Measurements from ENCODE around the gene TMEM79.
"Not testable (repeated sequence)": the region's sequence is repeated elsewhere in the genome, so short reads cannot be mapped to it uniquely, and the experiment has no call there.

Gene TMEM79

DNA sequence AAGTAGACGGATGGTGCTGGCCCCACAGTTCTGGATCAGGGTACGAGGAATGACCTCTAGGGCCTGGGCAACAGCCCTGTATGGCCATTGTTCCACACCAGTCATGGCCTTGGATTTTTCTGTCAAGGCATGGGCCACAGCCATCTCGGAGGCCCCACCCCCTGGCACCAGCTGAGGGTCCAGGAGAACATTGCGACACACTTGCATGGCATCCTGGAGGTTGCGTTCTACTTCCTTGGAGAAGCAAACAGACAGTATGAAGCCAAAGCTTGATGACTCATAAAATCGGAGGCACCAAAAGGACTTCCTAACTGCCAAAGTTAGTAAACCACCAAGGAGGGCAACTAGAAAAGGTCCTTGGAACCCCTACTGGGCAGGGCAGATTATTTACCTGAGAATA lies 26.8 kb downstream of the TMEM79 start:
- no peak overlapping the region for H3K4me3 Mint-ChIP-seq
- no peak for DNase-seq
- peaks cover 9% of the 10 kb centered on the region for H3K4me1 Mint-ChIP-seq
- no peaks in the 10 kb centered on the region for H3K27me3 Mint-ChIP-seq (ENCODE audit: low read depth, poor library complexity)
- H3K27ac Mint-ChIP-seq: no peak overlapping the region
- TF ChIP-seq, protein P1, sequence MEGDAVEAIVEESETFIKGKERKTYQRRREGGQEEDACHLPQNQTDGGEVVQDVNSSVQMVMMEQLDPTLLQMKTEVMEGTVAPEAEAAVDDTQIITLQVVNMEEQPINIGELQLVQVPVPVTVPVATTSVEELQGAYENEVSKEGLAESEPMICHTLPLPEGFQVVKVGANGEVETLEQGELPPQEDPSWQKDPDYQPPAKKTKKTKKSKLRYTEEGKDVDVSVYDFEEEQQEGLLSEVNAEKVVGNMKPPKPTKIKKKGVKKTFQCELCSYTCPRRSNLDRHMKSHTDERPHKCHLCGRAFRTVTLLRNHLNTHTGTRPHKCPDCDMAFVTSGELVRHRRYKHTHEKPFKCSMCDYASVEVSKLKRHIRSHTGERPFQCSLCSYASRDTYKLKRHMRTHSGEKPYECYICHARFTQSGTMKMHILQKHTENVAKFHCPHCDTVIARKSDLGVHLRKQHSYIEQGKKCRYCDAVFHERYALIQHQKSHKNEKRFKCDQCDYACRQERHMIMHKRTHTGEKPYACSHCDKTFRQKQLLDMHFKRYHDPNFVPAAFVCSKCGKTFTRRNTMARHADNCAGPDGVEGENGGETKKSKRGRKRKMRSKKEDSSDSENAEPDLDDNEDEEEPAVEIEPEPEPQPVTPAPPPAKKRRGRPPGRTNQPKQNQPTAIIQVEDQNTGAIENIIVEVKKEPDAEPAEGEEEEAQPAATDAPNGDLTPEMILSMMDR (IDR thresholded peaks at IDR 0.05): no peak
- H3K9me3 Mint-ChIP-seq: no peaks in the 10 kb centered on the region
- peaks cover 86% of the 10 kb centered on the region for H3K36me3 Mint-ChIP-seq (ENCODE audit: low read depth)

DNA sequence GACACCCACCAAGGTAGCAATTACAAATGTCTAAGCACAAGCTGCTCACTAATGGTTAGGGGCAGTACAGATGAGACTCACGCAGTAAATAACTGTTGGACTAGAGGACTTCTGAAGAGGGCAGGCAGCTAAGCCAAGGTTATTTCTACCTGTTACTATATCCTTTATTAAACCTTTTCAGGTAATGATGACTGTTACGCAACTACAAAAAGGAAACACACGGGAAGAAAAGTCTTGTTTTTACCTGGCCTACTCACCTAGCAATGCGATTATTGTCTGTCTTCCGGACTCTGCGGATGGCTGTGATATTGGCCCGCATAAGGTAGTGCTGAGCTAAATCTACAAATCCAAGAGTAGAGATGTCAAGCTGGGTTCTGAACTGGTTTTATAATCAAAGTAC lies 32.8 kb downstream of the TMEM79 start:
- TF ChIP-seq, protein P1 (IDR thresholded peaks at IDR 0.05): no peak
- Mint-ChIP-seq H3K9me3 (no peaks in the 10 kb centered on the region), H3K27me3 (ENCODE audit: low read depth, poor library complexity) (no peaks in the 10 kb centered on the region), H3K4me1 (no peaks in the 10 kb centered on the region), H3K36me3 (ENCODE audit: low read depth) (peaks cover 86% of the 10 kb centered on the region), H3K27ac (no peak overlapping the region), H3K4me3 (no peak overlapping the region)
- DNase-seq: no peak

DNA sequence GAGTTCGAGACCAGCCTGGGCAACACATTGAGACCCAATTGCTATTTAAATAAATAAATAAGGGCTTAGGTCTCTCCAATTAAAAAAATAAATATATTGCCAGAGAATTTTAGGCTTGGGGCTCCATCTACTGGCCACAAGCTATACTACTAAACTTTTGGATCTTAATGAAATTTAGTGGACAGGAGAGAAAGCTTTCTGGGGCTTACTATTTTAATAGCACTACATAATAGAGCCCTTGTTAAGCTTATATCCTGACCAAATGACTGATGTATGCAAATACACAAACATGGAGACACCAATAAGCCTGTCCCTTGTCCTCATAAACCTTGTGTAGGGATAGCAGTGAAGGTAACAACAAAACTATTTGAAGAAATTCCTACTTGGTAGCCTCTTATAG lies 35.5 kb downstream of the TMEM79 start:
- Mint-ChIP-seq H3K4me1 (no peaks in the 10 kb centered on the region), H3K4me3 (no peak overlapping the region), H3K36me3 (ENCODE audit: low read depth) (peaks cover 73% of the 10 kb centered on the region), H3K27me3 (ENCODE audit: low read depth, poor library complexity) (peaks cover 2% of the 10 kb centered on the region), H3K9me3 (no peaks in the 10 kb centered on the region), H3K27ac (no peak overlapping the region)
- no peak for DNase-seq
- TF ChIP-seq, protein P1 (IDR thresholded peaks at IDR 0.05): peak; percentile 51

DNA sequence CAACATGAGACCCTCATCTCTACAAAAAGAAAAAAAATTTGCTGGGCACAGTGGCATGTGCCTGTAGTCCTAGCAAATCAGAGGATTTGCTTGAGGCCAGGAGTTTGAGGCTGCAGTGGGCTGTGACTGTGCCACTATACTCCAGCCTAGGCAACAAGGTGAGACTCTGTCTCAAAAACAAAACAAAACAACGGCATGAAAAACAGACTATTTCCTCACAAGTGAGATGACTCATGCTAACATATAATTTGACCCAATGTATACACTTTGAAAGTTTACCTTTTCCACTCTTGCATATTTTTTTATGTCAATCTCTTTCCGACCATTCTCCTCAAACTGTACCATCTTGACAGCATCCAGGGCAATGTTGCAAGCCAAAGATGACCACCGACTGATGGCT lies 36.4 kb downstream of the TMEM79 start:
- no peak for DNase-seq
- peaks cover 2% of the 10 kb centered on the region for H3K27me3 Mint-ChIP-seq (ENCODE audit: low read depth, poor library complexity)
- H3K36me3 Mint-ChIP-seq (ENCODE audit: low read depth): peaks cover 74% of the 10 kb centered on the region
- TF ChIP-seq, protein P1 (IDR thresholded peaks at IDR 0.05): no peak
- H3K27ac Mint-ChIP-seq: no peak overlapping the region
- no peaks in the 10 kb centered on the region for H3K4me1 Mint-ChIP-seq
- no peak overlapping the region for H3K4me3 Mint-ChIP-seq
- H3K9me3 Mint-ChIP-seq: no peaks in the 10 kb centered on the region

DNA sequence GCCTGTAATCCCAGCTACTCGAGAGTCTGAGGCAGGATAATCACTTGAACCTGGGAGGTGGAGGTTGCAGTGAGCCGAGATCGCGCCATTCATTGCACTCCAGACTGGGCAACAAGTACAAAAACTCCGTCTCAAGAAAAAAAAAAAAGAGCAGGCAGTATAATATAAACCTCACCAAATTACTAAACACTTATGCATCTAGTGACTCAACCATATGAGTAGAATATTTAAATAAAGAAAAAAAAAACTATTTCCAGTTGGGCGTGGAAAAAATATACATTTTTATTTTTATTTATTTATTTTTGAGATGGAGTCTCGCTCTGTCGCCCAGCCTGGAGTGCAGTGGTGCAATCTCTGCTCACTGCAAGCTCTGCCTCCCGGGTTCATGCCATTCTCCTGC lies 39.1 kb downstream of the TMEM79 start:
- H3K27ac Mint-ChIP-seq, DNase-seq: not testable (repeated sequence)
- H3K36me3 Mint-ChIP-seq (ENCODE audit: low read depth): peaks cover 67% of the 10 kb centered on the region

DNA sequence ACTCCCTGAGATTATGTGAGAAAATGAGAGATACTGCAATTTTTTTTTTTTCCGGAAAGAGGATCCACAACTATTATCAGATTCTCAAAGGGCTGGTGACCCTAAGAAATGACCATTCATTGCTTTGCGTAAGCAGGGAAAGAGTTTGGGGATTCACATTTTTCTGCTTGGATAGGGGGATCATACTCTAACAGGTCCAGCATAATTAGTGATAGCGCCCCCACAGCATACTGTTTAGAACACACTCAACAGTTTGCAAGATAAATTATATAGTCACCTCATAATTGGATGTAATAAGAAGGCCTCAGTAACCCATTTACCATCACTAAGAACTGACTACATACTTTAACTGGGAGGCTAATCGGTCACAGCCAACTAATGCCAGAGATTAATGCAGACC lies 52.1 kb downstream of the TMEM79 start:
- Mint-ChIP-seq H3K27ac (peak overlapping the region; percentile 31), H3K4me3 (peak overlapping the region; percentile 100), H3K27me3 (ENCODE audit: low read depth, poor library complexity) (no peaks in the 10 kb centered on the region), H3K9me3 (no peaks in the 10 kb centered on the region), H3K36me3 (ENCODE audit: low read depth) (peaks cover 48% of the 10 kb centered on the region), H3K4me1 (peaks cover 30% of the 10 kb centered on the region)
- DNase-seq: no peak
- TF ChIP-seq, protein P1 (IDR thresholded peaks at IDR 0.05): no peak

More for the DNA sequence above, 39.1 kb downstream of the TMEM79 start:
- not testable (repeated sequence) for H3K4me1 Mint-ChIP-seq; H3K27me3 Mint-ChIP-seq (ENCODE audit: low read depth, poor library complexity); H3K4me3 Mint-ChIP-seq; H3K9me3 Mint-ChIP-seq

Measured in nephron progenitor cell (in vitro differentiated cells).